Neural cell (in vitro differentiated cells): ENCODE measurements around the gene PLA2G15.

Experiments
- EZH2 ChIP-seq: fragments of 200-600, 300-800 bp; shearing (Covaris generic), sonication (generic); IDR thresholded peaks from 2 replicates; pipeline ENCODE4 v1.6.1; 2014; ENCODE audit warnings: antibody characterized with exemption, low read length, borderline replicate concordance, mild to moderate bottlenecking; ENCODE audit not compliant: insufficient read depth, poor library complexity, severe bottlenecking
- TAF1 ChIP-seq: IDR thresholded peaks from 2 replicates; pipeline ENCODE4 v1.6.1; 2012; ENCODE audit warnings: low read depth
- TF ChIP-seq, protein P1 (sequence below): fragments of 450-650 bp; IDR thresholded peaks from 2 replicates; pipeline ENCODE4 v1.5.1; 2014; ENCODE audit warnings: antibody characterized with exemption, mild to moderate bottlenecking, moderate library complexity; ENCODE audit not compliant: poor library complexity, severe bottlenecking

DNA sequence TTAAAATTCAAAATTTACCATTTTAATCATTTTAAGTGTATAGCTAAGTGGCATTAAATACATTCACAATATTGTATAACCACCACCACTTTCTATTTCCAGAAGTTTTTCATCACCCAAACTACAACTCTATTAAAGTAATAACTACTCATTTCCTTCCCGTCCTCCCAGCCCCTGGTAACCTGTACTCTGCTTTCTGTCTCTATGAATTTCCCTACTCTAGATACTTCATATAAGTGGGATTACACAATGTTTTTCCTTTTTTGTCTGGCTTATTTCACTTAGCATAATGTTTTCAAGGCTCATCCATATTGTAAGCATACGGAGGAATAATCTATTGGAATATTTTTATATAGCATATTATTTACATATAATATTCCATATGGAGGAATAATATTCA is 38.9 kb upstream of the PLA2G15 start:
- TF ChIP-seq, protein P1, sequence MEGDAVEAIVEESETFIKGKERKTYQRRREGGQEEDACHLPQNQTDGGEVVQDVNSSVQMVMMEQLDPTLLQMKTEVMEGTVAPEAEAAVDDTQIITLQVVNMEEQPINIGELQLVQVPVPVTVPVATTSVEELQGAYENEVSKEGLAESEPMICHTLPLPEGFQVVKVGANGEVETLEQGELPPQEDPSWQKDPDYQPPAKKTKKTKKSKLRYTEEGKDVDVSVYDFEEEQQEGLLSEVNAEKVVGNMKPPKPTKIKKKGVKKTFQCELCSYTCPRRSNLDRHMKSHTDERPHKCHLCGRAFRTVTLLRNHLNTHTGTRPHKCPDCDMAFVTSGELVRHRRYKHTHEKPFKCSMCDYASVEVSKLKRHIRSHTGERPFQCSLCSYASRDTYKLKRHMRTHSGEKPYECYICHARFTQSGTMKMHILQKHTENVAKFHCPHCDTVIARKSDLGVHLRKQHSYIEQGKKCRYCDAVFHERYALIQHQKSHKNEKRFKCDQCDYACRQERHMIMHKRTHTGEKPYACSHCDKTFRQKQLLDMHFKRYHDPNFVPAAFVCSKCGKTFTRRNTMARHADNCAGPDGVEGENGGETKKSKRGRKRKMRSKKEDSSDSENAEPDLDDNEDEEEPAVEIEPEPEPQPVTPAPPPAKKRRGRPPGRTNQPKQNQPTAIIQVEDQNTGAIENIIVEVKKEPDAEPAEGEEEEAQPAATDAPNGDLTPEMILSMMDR, result no peak
- TF ChIP-seq EZH2, result no peak
- no peak for TF ChIP-seq TAF1
